ENCODE measurements around the gene TPRN.
A peak's percentile ranks its signal among the peaks of the same experiment; 100 is the strongest.

TPRN gene

GRCh38 chr9:137218754-137219271 is 18.3 kb upstream of the TPRN start:
- Histone ChIP-seq H2BK15ac (replicated peaks; ENCODE audit: low read depth) (no peak overlapping the region), H3K4me2 (ENCODE audit: low read length) (no peak overlapping the region)
- DNase-seq = peak; percentile 78

GRCh38 chr9:137218212-137218753 is 17.7 kb upstream of the TPRN start:
- Histone ChIP-seq H3K79me2 (ENCODE audit: control insufficient read depth, insufficient read depth, low read length) (no peaks in the 10 kb centered on the region), H3K4me1 (ENCODE audit: control insufficient read depth, low read depth, low read length) (peaks cover 5% of the 10 kb centered on the region), H3K4me3 (ENCODE audit: low read length) (no peak overlapping the region), H2BK15ac (replicated peaks; ENCODE audit: low read depth) (no peak overlapping the region), H3K23ac (ENCODE audit: low read length) (no peak overlapping the region), H3K36me3 (ENCODE audit: control insufficient read depth, insufficient read depth, low read length) (peaks cover 1% of the 10 kb centered on the region), H3K27me3 (ENCODE audit: insufficient read depth, low read length, poor library complexity) (peaks cover 2% of the 10 kb centered on the region), H3K4ac (ENCODE audit: low read depth, low read length) (no peak overlapping the region), H3K4me2 (ENCODE audit: low read length) (no peak overlapping the region), H4K8ac (ENCODE audit: low read depth, low read length) (no peak overlapping the region), H2AK5ac (ENCODE audit: low read length) (no peak overlapping the region), H3K27ac (ENCODE audit: low read depth, low read length) (no peak overlapping the region), H4K5ac (ENCODE audit: low read length) (no peak overlapping the region), H3K9ac (ENCODE audit: low read length) (peak overlapping the region; percentile 29), H3K56ac (ENCODE audit: low read length) (peak overlapping the region; percentile 64), H2BK120ac (ENCODE audit: low read depth, low read length) (no peak overlapping the region), H3K79me1 (ENCODE audit: low read length) (no peaks in the 10 kb centered on the region), H3K18ac (ENCODE audit: low read length) (no peak overlapping the region), H2BK5ac (ENCODE audit: low read length) (peak overlapping the region; percentile 50)
- WGBS (ENCODE audit: extremely low coverage, insufficient coverage, low lambda C conversion rate) = no CpG with 5 or more reads among the region's 30 CpGs
- no peak for DNase-seq

More at GRCh38 chr9:137218754-137219271, 18.3 kb upstream of the TPRN start:
- H3K36me3 ChIP-seq (ENCODE audit: control insufficient read depth, insufficient read depth, low read length) = peaks cover 1% of the 10 kb centered on the region
- peak overlapping the region; percentile 29 for H3K9ac ChIP-seq (ENCODE audit: low read length)
- WGBS (ENCODE audit: extremely low coverage, insufficient coverage, low lambda C conversion rate) = no CpG with 5 or more reads among the region's 12 CpGs
- H4K5ac ChIP-seq (ENCODE audit: low read length) = no peak overlapping the region
- no peak overlapping the region for H3K18ac ChIP-seq (ENCODE audit: low read length)
- peak overlapping the region; percentile 67 for H3K56ac ChIP-seq (ENCODE audit: low read length)
- H2AK5ac ChIP-seq (ENCODE audit: low read length) = no peak overlapping the region
- no peak overlapping the region for H3K4me3 ChIP-seq (ENCODE audit: low read length)
- no peak overlapping the region for H3K27ac ChIP-seq (ENCODE audit: low read depth, low read length)
- peaks cover 5% of the 10 kb centered on the region for H3K4me1 ChIP-seq (ENCODE audit: control insufficient read depth, low read depth, low read length)
- H3K79me1 ChIP-seq (ENCODE audit: low read length) = no peaks in the 10 kb centered on the region
- H3K23ac ChIP-seq (ENCODE audit: low read length) = no peak overlapping the region
- no peak overlapping the region for H2BK120ac ChIP-seq (ENCODE audit: low read depth, low read length)
- H4K8ac ChIP-seq (ENCODE audit: low read depth, low read length) = no peak overlapping the region
- peaks cover 2% of the 10 kb centered on the region for H3K27me3 ChIP-seq (ENCODE audit: insufficient read depth, low read length, poor library complexity)
- peak overlapping the region; percentile 50 for H2BK5ac ChIP-seq (ENCODE audit: low read length)
- H3K79me2 ChIP-seq (ENCODE audit: control insufficient read depth, insufficient read depth, low read length) = no peaks in the 10 kb centered on the region
- no peak overlapping the region for H3K4ac ChIP-seq (ENCODE audit: low read depth, low read length)

- Histone ChIP-seq H4K8ac (ENCODE audit: low read depth, low read length) (no peak overlapping the region), H3K36me3 (ENCODE audit: control insufficient read depth, insufficient read depth, low read length) (peaks cover 1% of the 10 kb centered on the region), H2BK120ac (ENCODE audit: low read depth, low read length) (no peak overlapping the region), H3K27ac (ENCODE audit: low read depth, low read length) (no peak overlapping the region), H3K18ac (ENCODE audit: low read length) (no peak overlapping the region), H3K4me2 (ENCODE audit: low read length) (no peak overlapping the region), H2AK5ac (ENCODE audit: low read length) (no peak overlapping the region), H3K27me3 (ENCODE audit: insufficient read depth, low read length, poor library complexity) (peaks cover 2% of the 10 kb centered on the region), H3K9ac (ENCODE audit: low read length) (peak overlapping the region; percentile 42), H2BK5ac (ENCODE audit: low read length) (no peak overlapping the region), H4K5ac (ENCODE audit: low read length) (no peak overlapping the region), H3K79me2 (ENCODE audit: control insufficient read depth, insufficient read depth, low read length) (no peaks in the 10 kb centered on the region), H3K79me1 (ENCODE audit: low read length) (no peaks in the 10 kb centered on the region), H3K4ac (ENCODE audit: low read depth, low read length) (no peak overlapping the region), H2BK15ac (replicated peaks; ENCODE audit: low read depth) (no peak overlapping the region), H3K56ac (ENCODE audit: low read length) (peak overlapping the region; percentile 60), H3K23ac (ENCODE audit: low read length) (no peak overlapping the region), H3K4me3 (ENCODE audit: low read length) (no peak overlapping the region), H3K4me1 (ENCODE audit: control insufficient read depth, low read depth, low read length) (peaks cover 5% of the 10 kb centered on the region)
- WGBS (ENCODE audit: extremely low coverage, insufficient coverage, low lambda C conversion rate) = no CpG with 5 or more reads among the region's 36 CpGs
- peak; percentile 76 for DNase-seq
Measured at GRCh38 chr9:137217276-137218211, 17.0 kb upstream of the TPRN start.

- Histone ChIP-seq H2BK15ac (replicated peaks; ENCODE audit: low read depth) (no peak overlapping the region), H3K79me2 (ENCODE audit: control insufficient read depth, insufficient read depth, low read length) (no peaks in the 10 kb centered on the region), H3K18ac (ENCODE audit: low read length) (no peak overlapping the region), H3K9ac (ENCODE audit: low read length) (no peak overlapping the region), H4K8ac (ENCODE audit: low read depth, low read length) (no peak overlapping the region), H3K27ac (ENCODE audit: low read depth, low read length) (no peak overlapping the region), H3K27me3 (ENCODE audit: insufficient read depth, low read length, poor library complexity) (no peaks in the 10 kb centered on the region), H3K56ac (ENCODE audit: low read length) (no peak overlapping the region), H2AK5ac (ENCODE audit: low read length) (no peak overlapping the region), H3K36me3 (ENCODE audit: control insufficient read depth, insufficient read depth, low read length) (peaks cover 1% of the 10 kb centered on the region), H4K5ac (ENCODE audit: low read length) (no peak overlapping the region), H3K4me1 (ENCODE audit: control insufficient read depth, low read depth, low read length) (peaks cover 5% of the 10 kb centered on the region), H3K4me2 (ENCODE audit: low read length) (no peak overlapping the region), H2BK120ac (ENCODE audit: low read depth, low read length) (no peak overlapping the region), H3K4ac (ENCODE audit: low read depth, low read length) (no peak overlapping the region), H3K4me3 (ENCODE audit: low read length) (no peak overlapping the region), H3K79me1 (ENCODE audit: low read length) (no peaks in the 10 kb centered on the region), H2BK5ac (ENCODE audit: low read length) (no peak overlapping the region), H3K23ac (ENCODE audit: low read length) (no peak overlapping the region)
- DNase-seq = no peak
- no CpG with 5 or more reads among the region's 30 CpGs for WGBS (ENCODE audit: extremely low coverage, insufficient coverage, low lambda C conversion rate)
Measured at GRCh38 chr9:137216188-137216965, 15.8 kb upstream of the TPRN start.

- no peak overlapping the region for H3K9ac ChIP-seq (ENCODE audit: low read length)
- H3K79me1 ChIP-seq (ENCODE audit: low read length) = no peaks in the 10 kb centered on the region
- no peak overlapping the region for H2BK5ac ChIP-seq (ENCODE audit: low read length)
- no peak overlapping the region for H4K5ac ChIP-seq (ENCODE audit: low read length)
- no peak overlapping the region for H2BK120ac ChIP-seq (ENCODE audit: low read depth, low read length)
- no CpG with 5 or more reads among the region's 22 CpGs for WGBS (ENCODE audit: extremely low coverage, insufficient coverage, low lambda C conversion rate)
- no peak overlapping the region for H3K56ac ChIP-seq (ENCODE audit: low read length)
- H3K79me2 ChIP-seq (ENCODE audit: control insufficient read depth, insufficient read depth, low read length) = no peaks in the 10 kb centered on the region
- H3K4ac ChIP-seq (ENCODE audit: low read depth, low read length) = no peak overlapping the region
- H3K23ac ChIP-seq (ENCODE audit: low read length) = no peak overlapping the region
- no peaks in the 10 kb centered on the region for H3K27me3 ChIP-seq (ENCODE audit: insufficient read depth, low read length, poor library complexity)
- H3K4me3 ChIP-seq (ENCODE audit: low read length) = no peak overlapping the region
- no peak overlapping the region for H2BK15ac ChIP-seq (replicated peaks; ENCODE audit: low read depth)
- no peak overlapping the region for H2AK5ac ChIP-seq (ENCODE audit: low read length)
- H3K4me2 ChIP-seq (ENCODE audit: low read length) = no peak overlapping the region
- no peak overlapping the region for H3K18ac ChIP-seq (ENCODE audit: low read length)
- DNase-seq = no peak
- no peak overlapping the region for H3K27ac ChIP-seq (ENCODE audit: low read depth, low read length)
- H3K4me1 ChIP-seq (ENCODE audit: control insufficient read depth, low read depth, low read length) = peaks cover 5% of the 10 kb centered on the region
- H3K36me3 ChIP-seq (ENCODE audit: control insufficient read depth, insufficient read depth, low read length) = peaks cover 1% of the 10 kb centered on the region
- H4K8ac ChIP-seq (ENCODE audit: low read depth, low read length) = no peak overlapping the region
Measured at GRCh38 chr9:137215196-137215986, 14.8 kb upstream of the TPRN start.

Measured in mesendoderm (in vitro differentiated cells).